ENCODE data around the gene TCTN2.

Gene TCTN2

DNA sequence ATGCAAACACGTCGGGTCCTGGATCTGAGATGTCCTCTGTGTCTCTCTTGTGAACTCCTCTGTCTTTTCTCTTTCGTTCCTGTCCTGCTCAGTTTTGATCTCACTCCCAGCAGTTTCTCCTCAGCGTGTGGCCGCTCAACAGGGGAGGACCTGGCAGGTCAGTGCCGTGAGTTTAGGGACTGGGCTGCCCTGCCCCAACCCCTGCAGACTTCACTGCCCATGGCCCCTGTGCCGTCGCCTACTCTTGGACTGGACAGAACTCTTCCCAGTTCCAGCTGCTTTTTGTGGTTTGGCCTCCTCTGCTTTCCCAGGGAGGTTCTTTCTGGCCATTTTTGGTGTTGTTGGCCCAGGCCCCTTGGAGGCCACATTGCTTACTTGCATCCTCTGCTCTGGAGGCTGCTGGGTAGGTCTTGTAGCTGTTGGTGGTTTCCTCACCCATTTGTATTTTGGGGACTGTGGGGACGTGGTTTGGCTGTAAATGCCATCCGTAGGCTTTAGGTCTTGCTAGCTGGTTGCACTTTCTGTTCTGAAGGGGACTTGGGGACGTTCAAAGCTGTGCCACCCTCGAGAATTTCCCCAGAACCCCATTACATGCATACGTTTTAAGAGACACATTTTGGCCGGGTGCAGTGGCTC is 71.1 kb downstream of the TCTN2 start:
- no peak for DNase-seq (ENCODE audit: low read depth)

- no peak for DNase-seq (ENCODE audit: low read depth)
Measured at GRCh38 chr12:123743002-123743401, 72.1 kb downstream of the TCTN2 start.

DNA sequence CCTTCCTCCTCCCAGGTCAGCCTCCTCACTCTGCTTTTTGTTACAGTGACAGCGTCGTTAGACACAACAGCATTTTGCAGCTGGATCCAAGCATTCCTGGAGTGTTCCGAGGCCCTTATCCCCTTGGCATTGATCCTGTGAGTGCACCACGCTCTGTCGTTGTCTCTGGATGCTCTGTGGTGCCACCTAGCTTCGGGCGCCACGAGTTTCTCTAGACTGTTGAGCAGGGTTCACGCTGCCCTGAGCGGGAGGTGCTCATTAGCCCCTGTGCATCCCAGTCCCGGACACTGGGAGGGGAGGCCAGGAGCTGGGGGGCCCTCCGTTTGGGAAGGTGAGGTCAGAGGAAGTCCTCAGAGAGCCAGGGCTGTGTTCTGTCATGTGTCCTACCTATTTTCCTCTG is 73.9 kb downstream of the TCTN2 start:
- no peak for DNase-seq (ENCODE audit: low read depth)

- DNase-seq (ENCODE audit: low read depth) = no peak
Measured at GRCh38 chr12:123747309-123747708, 76.4 kb downstream of the TCTN2 start.

- DNase-seq (ENCODE audit: low read depth) = no peak
Measured at GRCh38 chr12:123748161-123748560, 77.2 kb downstream of the TCTN2 start.

- DNase-seq (ENCODE audit: low read depth) = peak; percentile 25
Measured at GRCh38 chr12:123748661-123749060, 77.7 kb downstream of the TCTN2 start.

GRCh38 chr12:123749355-123749754 is 78.4 kb downstream of the TCTN2 start:
- no peak for DNase-seq (ENCODE audit: low read depth)

GRCh38 chr12:123750159-123750656 is 79.3 kb downstream of the TCTN2 start:
- no peak for DNase-seq (ENCODE audit: low read depth)

DNA sequence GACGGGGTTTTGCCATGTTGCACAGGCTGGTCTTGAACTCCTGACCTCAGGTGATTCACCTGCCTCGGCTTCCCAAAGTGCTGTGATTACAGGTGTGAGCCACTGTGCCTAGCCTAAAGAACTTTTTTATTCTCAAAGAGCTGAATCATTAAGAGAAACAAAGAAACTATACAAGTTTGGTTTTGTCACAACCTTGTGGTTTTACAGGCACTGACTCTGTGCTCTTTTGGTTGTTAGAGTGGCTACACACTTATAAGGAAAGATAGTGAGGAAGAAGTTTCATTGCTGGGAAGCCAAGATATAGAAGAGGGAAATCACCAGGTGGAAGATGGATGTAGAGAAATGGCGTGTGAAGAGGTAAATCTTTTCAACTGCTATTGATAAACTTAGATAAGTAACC is 81.1 kb downstream of the TCTN2 start:
- no peak for DNase-seq (ENCODE audit: low read depth)

DNA sequence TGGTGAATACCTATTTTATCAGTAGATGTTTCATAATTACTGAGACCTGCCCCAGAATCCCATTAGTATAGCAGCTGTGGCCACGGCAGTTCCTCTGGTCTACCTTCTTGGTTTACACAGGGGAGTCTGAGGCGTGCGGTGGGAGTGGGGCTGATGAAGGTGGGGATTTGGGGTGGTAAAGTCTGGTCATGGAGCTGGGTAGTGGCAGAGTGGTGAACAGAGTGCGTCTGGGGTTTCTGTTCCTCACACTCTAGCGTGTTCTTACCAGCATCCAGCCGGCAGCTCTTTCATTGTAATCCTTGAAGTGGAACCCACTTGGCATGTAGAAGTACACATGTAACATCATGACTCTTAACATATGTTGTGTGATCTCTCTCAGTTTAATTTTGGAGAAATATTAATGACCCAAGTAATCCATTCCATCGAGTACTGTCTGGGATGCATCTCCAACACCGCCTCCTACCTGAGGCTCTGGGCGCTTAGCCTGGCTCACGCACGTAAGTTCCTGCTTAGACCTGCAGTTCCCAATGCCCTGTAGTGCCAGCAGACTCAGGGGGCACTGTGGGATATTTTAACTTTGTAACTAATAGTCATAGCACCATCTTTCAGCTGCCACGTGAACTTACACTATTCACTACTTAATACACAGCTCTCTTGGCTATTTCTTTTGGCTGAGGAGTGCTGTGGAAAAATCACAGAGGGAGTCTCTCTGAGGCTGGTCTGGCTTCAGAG is 83.3 kb downstream of the TCTN2 start:
- no peak for DNase-seq (ENCODE audit: low read depth)

GRCh38 chr12:123757561-123757960 is 86.6 kb downstream of the TCTN2 start:
- peak; percentile 44 for DNase-seq (ENCODE audit: low read depth)
